Measurements from ENCODE around the gene S1PR2. TPM values are rescaled to one million over a fixed set of nuclear protein-coding genes. Genes with fewer than 3 reads are reported as not detected.

S1PR2 gene
- total RNA-seq, 1 donor from 2014 or later: 5.6 TPM

GRCh38 chr19:10269333-10270179, 38.4 kb upstream of the S1PR2 start:
- Mint-ChIP-seq H3K4me1 (peaks cover 38% of the 10 kb centered on the region), H3K4me3 (peak overlapping the region; percentile 87), H3K36me3 (ENCODE audit: low read depth) (peaks cover 13% of the 10 kb centered on the region), H3K27ac (peak overlapping the region; percentile 92), H3K9me3 (no peaks in the 10 kb centered on the region), H3K27me3 (no peaks in the 10 kb centered on the region)
- CTCF ChIA-PET: interaction anchor here (0.6 to 6.4 kb wide), 19 partner anchors 10 to 339 kb away, joined by 3 to 211 read pairs (median 7); partner anchors contain the start of genes ICAM5 and TYK2
- ATAC-seq (ENCODE audit: low read depth) (peak; percentile 48), DNase-seq (peak; percentile 88)
- POLR2A ChIA-PET: interaction anchor here (0.6 to 5.7 kb wide), 19 partner anchors 10 to 218 kb away, joined by 3 to 128 read pairs (median 13); partner anchors contain the start of genes CDC37, FDX2, ICAM4 and ICAM5
- intact Hi-C loops (cut with micrococcal nuclease): loop anchor here (1.0 to 2.0 kb wide), 7 partner anchors 10 to 156 kb away; partner anchors contain the start of genes ICAM5, RAVER1 and TYK2
- TF ChIP-seq CTCF (IDR thresholded peaks at IDR 0.05): peak; percentile 71

- H3K36me3 Mint-ChIP-seq (ENCODE audit: low read depth): peaks cover 7% of the 10 kb centered on the region
- no peak overlapping the region for H3K27ac Mint-ChIP-seq
- no peak overlapping the region for H3K4me3 Mint-ChIP-seq
Measured at GRCh38 chr19:10268071-10268470, 36.9 kb upstream of the S1PR2 start.

GRCh38 chr19:10266706-10267105, 35.6 kb upstream of the S1PR2 start:
- POLR2A ChIA-PET: interaction anchor here (0.6 kb wide), 1 partner anchor 124 kb away, joined by 3 read pairs; no protein-coding TSS in a partner anchor
- intact Hi-C loops (cut with micrococcal nuclease): no loop called here
- peaks cover 2% of the 10 kb centered on the region for H3K36me3 Mint-ChIP-seq (ENCODE audit: low read depth)
- no peaks in the 10 kb centered on the region for H3K9me3 Mint-ChIP-seq
- CTCF ChIA-PET: interaction anchor here (1.3 to 6.4 kb wide), 3 partner anchors 12 to 125 kb away, joined by 3 to 211 read pairs (median 16); no protein-coding TSS in a partner anchor
- no peak overlapping the region for H3K27ac Mint-ChIP-seq
- no peak for DNase-seq
- H3K4me3 Mint-ChIP-seq: no peak overlapping the region
- ATAC-seq (ENCODE audit: low read depth): no peak
- H3K4me1 Mint-ChIP-seq: peaks cover 20% of the 10 kb centered on the region
- no peaks in the 10 kb centered on the region for H3K27me3 Mint-ChIP-seq
- no peak for TF ChIP-seq CTCF (IDR thresholded peaks at IDR 0.05)

More at GRCh38 chr19:10268071-10268470, 36.9 kb upstream of the S1PR2 start:
- POLR2A ChIA-PET: interaction anchor here (4.1 to 4.3 kb wide), 2 partner anchors 9 to 111 kb away, joined by 20 to 64 read pairs; partner anchors contain the start of gene TYK2
- no peaks in the 10 kb centered on the region for H3K27me3 Mint-ChIP-seq
- ATAC-seq (ENCODE audit: low read depth): no peak
- CTCF ChIA-PET: interaction anchor here (1.0 to 6.4 kb wide), 4 partner anchors 9 to 337 kb away, joined by 3 to 211 read pairs (median 34); no protein-coding TSS in a partner anchor
- intact Hi-C loops (cut with micrococcal nuclease): no loop called here
- peaks cover 32% of the 10 kb centered on the region for H3K4me1 Mint-ChIP-seq
- H3K9me3 Mint-ChIP-seq: no peaks in the 10 kb centered on the region
- TF ChIP-seq CTCF (IDR thresholded peaks at IDR 0.05): no peak
- no peak for DNase-seq

- no peak for TF ChIP-seq CTCF (IDR thresholded peaks at IDR 0.05)
- Mint-ChIP-seq H3K9me3 (no peaks in the 10 kb centered on the region), H3K27ac (no peak overlapping the region), H3K27me3 (no peaks in the 10 kb centered on the region), H3K4me3 (no peak overlapping the region), H3K36me3 (ENCODE audit: low read depth) (peaks cover 19% of the 10 kb centered on the region), H3K4me1 (peaks cover 2% of the 10 kb centered on the region)
- POLR2A ChIA-PET: no interaction called here
- CTCF ChIA-PET: interaction anchor here (1.3 to 6.0 kb wide), 2 partner anchors 125 to 128 kb away, joined by 5 to 102 read pairs; no protein-coding TSS in a partner anchor
- DNase-seq (no peak), ATAC-seq (ENCODE audit: low read depth) (no peak)
- intact Hi-C loops (cut with micrococcal nuclease): no loop called here
Measured at GRCh38 chr19:10262771-10263170, 31.6 kb upstream of the S1PR2 start.
